Muscle of leg (tissue), 11 donors: Measurements from ENCODE around the gene MFN1. TPM values are rescaled to one million over a fixed set of nuclear protein-coding genes. Genes with fewer than 3 reads are reported as not detected.
A peak's percentile ranks its signal among the peaks of the same experiment; 100 is the strongest.

Source experiments
- DNase-seq: peaks from one replicate; pipeline ENCODE4 v3.0.0; 2013
- H3K27ac ChIP-seq: one replicate; pipeline ENCODE4 v1.5.1; 2013; ENCODE audit warnings: mild to moderate bottlenecking, low read length, control low read depth
- H3K27me3 ChIP-seq: one replicate; pipeline ENCODE4 v1.6.1; 2013; ENCODE audit warnings: low read length; ENCODE audit not compliant: control insufficient read depth, insufficient read depth
- H3K36me3 ChIP-seq: one replicate; pipeline ENCODE4 v1.6.1; 2013; ENCODE audit warnings: low read length; ENCODE audit not compliant: control insufficient read depth, insufficient read depth
- H3K4me1 ChIP-seq: one replicate; pipeline ENCODE4 v1.6.1; 2013; ENCODE audit warnings: low read length; ENCODE audit not compliant: control insufficient read depth, insufficient read depth
- H3K4me3 ChIP-seq: one replicate; pipeline ENCODE4 v1.5.1; 2013; ENCODE audit warnings: low read length, control low read depth
- H3K9me3 ChIP-seq: replicated peaks from 2 replicates; pipeline ENCODE4 v1.6.1; 2013; ENCODE audit warnings: low read depth, low read length; ENCODE audit not compliant: control insufficient read depth
- WGBS: methylation state at CpG from one replicate; pipeline ENCODE4 v1.1.5; 2013; ENCODE audit warnings: missing lambda C conversion rate; ENCODE audit not compliant: insufficient coverage; 5-methylcytosine and 5-hydroxymethylcytosine counted together
- polyA plus RNA-seq, 8 donors: library from polyadenylated mRNA; unstranded; fragments of 120-200 nt; gene quantifications; one replicate each; pipeline versions ENCODE4 v1.2.1 to v1.2.3, GENCODE V29; 2013; ENCODE audit warnings: inconsistent platforms in 1 of 8, low replicate concordance in 1 of 8; ENCODE audit not compliant: insufficient read length in 8 of 8, insufficient read depth in 1 of 8
- total RNA-seq: library from RNA; stranded (reverse); fragments of 120-200 nt; gene quantifications from one replicate; pipeline ENCODE4 v1.2.4, GENCODE V29; 2013

Gene MFN1
- total and polyA plus RNA-seq, 9 donors = 32.4 to 51.8 (median 42.4) TPM

DNA sequence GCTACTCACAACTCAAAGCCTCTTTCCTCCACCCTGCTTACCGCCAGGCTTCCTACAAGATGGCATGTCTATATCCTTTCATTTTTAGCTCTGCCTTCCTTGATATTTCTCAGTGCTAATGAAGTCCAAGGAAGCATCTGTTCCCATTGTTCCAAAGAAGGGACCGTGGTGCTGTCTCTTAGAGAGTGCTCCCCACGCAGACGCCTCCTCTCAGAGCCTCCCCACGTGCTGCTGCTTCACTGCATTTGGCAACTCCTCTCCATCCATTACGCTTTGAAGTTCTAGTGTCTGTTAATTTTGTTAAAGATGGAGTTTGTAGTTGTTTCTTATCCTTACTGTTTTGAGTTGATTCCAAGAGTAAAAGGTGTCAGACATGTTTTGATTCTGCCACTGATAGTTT is 77.6 kb downstream of the MFN1 start:
- H3K27me3 ChIP-seq = no peaks in the 10 kb centered on the region
- H3K4me3 ChIP-seq = no peak overlapping the region
- peaks cover 30% of the 10 kb centered on the region for H3K36me3 ChIP-seq
- WGBS = 97% methylated on average over 2 of the region's 6 CpGs
- no peaks in the 10 kb centered on the region for H3K9me3 ChIP-seq
- H3K4me1 ChIP-seq = no peaks in the 10 kb centered on the region
- no peak for DNase-seq
- no peak overlapping the region for H3K27ac ChIP-seq

DNA sequence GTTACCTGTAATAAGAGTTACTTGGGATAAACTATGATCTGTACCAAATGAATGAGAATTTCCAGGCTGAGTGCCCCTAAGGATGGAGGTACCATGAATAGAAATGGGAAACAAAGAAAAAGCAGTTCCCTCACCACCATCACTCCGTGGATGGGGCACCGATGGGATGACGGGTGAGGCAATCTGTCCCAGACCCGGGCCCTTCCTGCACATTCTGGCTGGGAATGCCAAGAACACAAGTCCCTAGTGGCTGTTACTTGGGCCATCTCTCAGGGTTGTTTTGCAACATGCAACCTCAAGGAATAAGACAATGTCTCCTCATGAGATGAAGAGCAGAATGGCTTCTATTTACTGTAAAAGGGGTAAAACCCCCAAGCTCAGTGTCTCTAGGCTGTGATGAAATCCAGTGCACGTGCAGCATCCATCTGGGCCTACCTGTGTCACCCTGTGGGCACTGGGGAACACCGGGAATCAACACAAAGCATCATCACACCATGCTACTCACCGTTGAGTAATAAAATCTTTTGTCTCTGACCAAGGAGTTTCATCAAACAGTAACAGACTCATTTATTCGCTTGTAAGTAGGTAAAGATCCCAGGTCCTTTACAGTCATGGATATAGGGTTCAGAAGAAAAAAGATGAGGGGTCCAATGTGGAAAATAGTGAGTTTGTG is 81.5 kb downstream of the MFN1 start:
- no CpG with 5 or more reads among the region's 8 CpGs for WGBS
- Histone ChIP-seq H3K4me1 (no peaks in the 10 kb centered on the region), H3K4me3 (no peak overlapping the region), H3K36me3 (peaks cover 22% of the 10 kb centered on the region), H3K27me3 (no peaks in the 10 kb centered on the region), H3K27ac (no peak overlapping the region), H3K9me3 (no peaks in the 10 kb centered on the region)
- no peak for DNase-seq

DNA sequence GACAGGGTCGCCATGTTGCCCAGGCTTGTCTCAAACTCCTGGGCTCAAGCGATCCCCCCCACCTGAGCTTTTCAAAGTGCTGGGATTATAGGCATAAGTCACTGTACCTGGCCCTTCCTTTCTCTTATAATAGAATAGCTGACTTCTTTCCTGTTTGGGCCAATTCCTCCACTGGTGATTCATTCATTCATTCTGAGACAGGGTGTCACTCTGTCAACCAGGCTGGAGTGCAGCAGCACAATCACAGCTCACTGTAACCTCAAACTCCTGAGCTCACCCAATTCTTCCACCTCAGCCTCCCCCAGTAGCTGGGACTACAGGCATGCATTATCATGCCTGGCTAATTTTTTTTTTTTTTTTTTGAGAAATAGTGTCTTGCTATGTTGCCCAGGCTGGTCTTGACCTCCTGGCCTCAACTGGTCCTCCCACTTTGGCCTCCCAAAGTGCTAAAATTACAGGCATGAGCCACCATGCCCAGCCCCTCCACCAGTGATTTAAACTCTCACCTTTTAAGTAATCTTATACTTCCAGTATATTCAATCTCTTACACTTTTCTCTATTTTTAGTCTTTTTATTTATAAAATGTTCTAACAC is 82.9 kb downstream of the MFN1 start:
- no peaks in the 10 kb centered on the region for H3K4me1 ChIP-seq

DNA sequence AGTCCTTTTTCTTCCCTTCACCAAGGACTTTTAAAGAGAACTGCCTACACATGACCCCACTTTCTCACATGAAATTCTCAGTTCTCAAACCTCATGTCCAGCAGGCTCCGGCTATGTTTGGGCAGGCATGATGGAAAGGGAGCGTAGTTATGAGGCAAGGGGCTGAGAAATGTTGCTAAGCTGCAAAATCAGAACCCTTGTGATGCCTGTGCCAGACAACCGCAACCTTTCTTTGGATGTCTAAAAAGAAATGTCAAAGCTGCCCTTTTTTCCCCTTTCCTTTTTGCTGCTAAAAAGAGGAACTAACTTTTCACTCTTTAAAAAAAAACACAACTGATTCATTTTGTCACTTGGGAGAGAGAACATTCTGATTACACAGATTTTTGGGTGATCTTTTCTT is 84.5 kb downstream of the MFN1 start:
- Histone ChIP-seq H3K9me3 (no peaks in the 10 kb centered on the region), H3K27me3 (no peaks in the 10 kb centered on the region), H3K4me3 (no peak overlapping the region), H3K4me1 (no peaks in the 10 kb centered on the region), H3K36me3 (peaks cover 6% of the 10 kb centered on the region), H3K27ac (peak overlapping the region; percentile 11)
- peak; percentile 79 for DNase-seq
- 85% methylated on average over 2 of the region's 3 CpGs for WGBS

More for the DNA sequence above, 82.9 kb downstream of the MFN1 start:
- Histone ChIP-seq H3K9me3 (no peaks in the 10 kb centered on the region), H3K27me3 (no peaks in the 10 kb centered on the region), H3K4me3 (no peak overlapping the region), H3K27ac (no peak overlapping the region), H3K36me3 (peaks cover 8% of the 10 kb centered on the region)
- no peak for DNase-seq
- no CpG with 5 or more reads among the region's 2 CpGs for WGBS

DNA sequence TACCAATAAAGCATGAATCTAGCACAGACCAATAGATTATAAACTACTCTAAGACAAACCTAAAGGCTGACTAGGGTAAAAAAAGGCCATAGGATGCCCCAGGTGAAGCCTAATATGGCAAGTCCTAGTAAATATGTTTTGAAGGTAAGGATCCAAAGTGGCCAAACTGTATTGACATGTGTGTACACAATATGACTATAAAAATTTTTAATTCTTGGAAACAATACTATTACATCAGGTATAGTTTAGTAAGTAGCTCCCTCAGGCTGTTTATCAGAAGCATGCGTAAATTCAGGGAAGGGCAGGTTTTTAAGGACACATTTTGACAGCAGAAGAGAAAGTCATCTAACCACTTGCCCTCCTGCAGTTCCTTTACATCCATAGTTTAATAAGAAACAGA is 84.9 kb downstream of the MFN1 start:
- no peaks in the 10 kb centered on the region for H3K4me1 ChIP-seq
- no peak for DNase-seq
- no peaks in the 10 kb centered on the region for H3K9me3 ChIP-seq
- H3K27ac ChIP-seq = no peak overlapping the region
- H3K27me3 ChIP-seq = no peaks in the 10 kb centered on the region
- WGBS = no CpG with 5 or more reads among the region's 1 CpG
- H3K36me3 ChIP-seq = peaks cover 4% of the 10 kb centered on the region
- no peak overlapping the region for H3K4me3 ChIP-seq

DNA sequence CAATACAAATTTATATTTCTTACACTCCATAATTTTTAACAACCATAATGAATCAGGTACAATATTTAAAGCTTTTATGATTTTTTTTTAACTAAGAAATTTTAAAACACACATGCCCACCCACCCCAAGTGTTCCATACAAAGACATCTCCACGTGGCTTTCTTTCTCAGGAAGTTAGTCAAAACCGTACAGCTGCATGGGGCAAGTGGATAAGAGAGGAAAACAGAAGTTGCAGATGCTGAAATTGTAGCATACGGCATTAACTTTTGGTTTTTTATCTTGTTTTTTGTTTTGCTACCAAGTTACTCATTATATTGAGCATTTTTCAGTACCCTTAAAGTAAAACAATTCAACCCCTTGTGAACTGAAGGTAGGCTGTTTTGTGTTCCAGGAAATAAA is 89.0 kb downstream of the MFN1 start:
- DNase-seq = peak; percentile 30
- no peak overlapping the region for H3K27ac ChIP-seq
- no peaks in the 10 kb centered on the region for H3K27me3 ChIP-seq
- no peak overlapping the region for H3K4me3 ChIP-seq
- H3K36me3 ChIP-seq = no peaks in the 10 kb centered on the region
- no peaks in the 10 kb centered on the region for H3K9me3 ChIP-seq
- WGBS = no CpG with 5 or more reads among the region's 3 CpGs
- no peaks in the 10 kb centered on the region for H3K4me1 ChIP-seq

DNA sequence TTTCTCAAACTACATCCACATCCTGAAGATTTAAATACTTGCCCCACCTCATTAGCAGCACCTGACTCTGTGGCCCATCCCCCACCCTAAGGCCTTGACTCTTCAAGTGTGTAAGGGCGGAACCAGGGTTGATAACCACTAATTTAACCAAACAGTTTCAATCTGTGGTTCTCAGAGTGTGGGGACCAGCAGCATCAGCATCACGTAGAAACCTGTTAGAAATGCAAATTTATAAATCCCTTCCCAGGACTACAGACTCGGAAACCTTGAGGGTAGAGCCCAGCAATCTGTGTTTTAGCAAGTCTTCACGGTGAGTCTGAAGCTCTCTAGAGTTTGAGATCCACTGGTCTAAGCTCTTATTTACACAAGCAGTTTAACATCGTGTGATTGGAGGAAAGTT is 91.3 kb downstream of the MFN1 start:
- Histone ChIP-seq H3K27ac (no peak overlapping the region), H3K36me3 (no peaks in the 10 kb centered on the region), H3K27me3 (no peaks in the 10 kb centered on the region), H3K9me3 (no peaks in the 10 kb centered on the region), H3K4me3 (no peak overlapping the region), H3K4me1 (no peaks in the 10 kb centered on the region)
- no peak for DNase-seq
- WGBS = 86% methylated on average over 1 of the region's 5 CpGs

Other genes with a start within 250 kb of the MFN1 start
- 27.5 TPM for gene PIK3CA, start 199.4 kb upstream of the MFN1 start, total RNA-seq
- 10 to 100 TPM; 12.6 to 27.2 (median 22.1) TPM for gene PIK3CA, start 199.4 kb upstream of the MFN1 start, polyA plus RNA-seq
- 2.1 TPM for gene KCNMB3, start 96.6 kb upstream of the MFN1 start, total RNA-seq
- gene KCNMB3, start 96.6 kb upstream of the MFN1 start, polyA plus RNA-seq = 1 to 10 TPM; 1.7 to 4.9 (median 4.2) TPM
- gene ZNF639, start 24.7 kb upstream of the MFN1 start, total RNA-seq = 47.6 TPM
- 10 to 100 TPM; 32.1 to 41.6 (median 36.8) TPM for gene ZNF639, start 24.7 kb upstream of the MFN1 start, polyA plus RNA-seq
- 43.8 TPM for gene GNB4, start 103.8 kb downstream of the MFN1 start, total RNA-seq
- 10 to 100 TPM; 21.0 to 48.0 (median 33.7) TPM for gene GNB4, start 103.8 kb downstream of the MFN1 start, polyA plus RNA-seq
- 33.6 TPM for gene ACTL6A, start 215.2 kb downstream of the MFN1 start, total RNA-seq
- 10 to 100 TPM; 38.5 to 57.6 (median 44.5) TPM for gene ACTL6A, start 215.2 kb downstream of the MFN1 start, polyA plus RNA-seq